Sigmoid colon (tissue), 4 donors: ENCODE data around the gene LDLRAD3.

Source experiments
- EP300 ChIP-seq, 4 donors: sonication (generic); formaldehyde crosslinking; IDR thresholded peaks; one replicate each; pipeline ENCODE4 v1.6.1; 2017; ENCODE audit warnings: antibody characterized with exemption in 4 of 4
- POLR2A ChIP-seq, 2 donors: fragments of 450-650 bp; IDR thresholded peaks; one replicate each; pipeline ENCODE4 v1.6.1; 2016; ENCODE audit warnings: antibody characterized with exemption in 2 of 2, mild to moderate bottlenecking in 2 of 2, moderate library complexity in 2 of 2
- POLR2AphosphoS5 ChIP-seq, 4 donors: sonication (generic); formaldehyde crosslinking; IDR thresholded peaks; one replicate each; pipeline ENCODE4 v1.6.1; 2017; ENCODE audit warnings: antibody characterized with exemption in 4 of 4
- TF ChIP-seq, protein P1 (sequence below), 4 experiments: fragments of 450-650 bp in 3 of 4; fragments of 200-600 bp in 1 of 4; IDR thresholded peaks; one replicate each; pipeline ENCODE4 v1.5.1; 2016 to 2019; ENCODE audit warnings: antibody characterized with exemption in 4 of 4, mild to moderate bottlenecking in 3 of 4, moderate library complexity in 2 of 4

DNA sequence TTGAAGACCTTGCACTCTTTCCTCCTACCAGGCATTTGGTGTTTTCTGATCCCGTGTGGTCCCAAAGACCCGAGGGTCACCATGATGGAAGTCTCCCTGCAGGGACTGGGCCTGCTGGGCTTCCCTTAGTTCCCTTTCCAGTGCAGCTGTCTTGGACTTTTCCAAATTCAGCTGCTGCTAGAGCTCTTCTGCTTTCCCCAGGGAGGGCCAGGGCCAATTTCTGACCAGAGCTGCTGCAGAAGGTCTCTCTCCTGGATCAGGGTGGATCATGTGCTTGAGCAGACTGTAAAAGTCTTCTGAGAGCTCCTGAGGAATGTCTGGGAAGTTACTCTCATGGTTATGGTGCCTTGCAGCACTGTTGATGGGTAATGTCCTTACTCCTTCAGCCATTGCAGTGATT is 23.2 kb downstream of the LDLRAD3 start:
- TF ChIP-seq EP300 (IDR thresholded peaks at IDR 0.05) (no peak), POLR2A (IDR thresholded peaks at IDR 0.05) (no peak), POLR2AphosphoS5 (IDR thresholded peaks at IDR 0.05) (no peak)
- TF ChIP-seq, protein P1, sequence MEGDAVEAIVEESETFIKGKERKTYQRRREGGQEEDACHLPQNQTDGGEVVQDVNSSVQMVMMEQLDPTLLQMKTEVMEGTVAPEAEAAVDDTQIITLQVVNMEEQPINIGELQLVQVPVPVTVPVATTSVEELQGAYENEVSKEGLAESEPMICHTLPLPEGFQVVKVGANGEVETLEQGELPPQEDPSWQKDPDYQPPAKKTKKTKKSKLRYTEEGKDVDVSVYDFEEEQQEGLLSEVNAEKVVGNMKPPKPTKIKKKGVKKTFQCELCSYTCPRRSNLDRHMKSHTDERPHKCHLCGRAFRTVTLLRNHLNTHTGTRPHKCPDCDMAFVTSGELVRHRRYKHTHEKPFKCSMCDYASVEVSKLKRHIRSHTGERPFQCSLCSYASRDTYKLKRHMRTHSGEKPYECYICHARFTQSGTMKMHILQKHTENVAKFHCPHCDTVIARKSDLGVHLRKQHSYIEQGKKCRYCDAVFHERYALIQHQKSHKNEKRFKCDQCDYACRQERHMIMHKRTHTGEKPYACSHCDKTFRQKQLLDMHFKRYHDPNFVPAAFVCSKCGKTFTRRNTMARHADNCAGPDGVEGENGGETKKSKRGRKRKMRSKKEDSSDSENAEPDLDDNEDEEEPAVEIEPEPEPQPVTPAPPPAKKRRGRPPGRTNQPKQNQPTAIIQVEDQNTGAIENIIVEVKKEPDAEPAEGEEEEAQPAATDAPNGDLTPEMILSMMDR (IDR thresholded peaks at IDR 0.05) = no peak
